CD4-positive, alpha-beta T cell treated with Interferon gamma for 1 hour (primary cell): ENCODE data around the gene RAX.
"Not testable (repeated sequence)": the region's sequence is repeated elsewhere in the genome, so short reads cannot be mapped to it uniquely, and the experiment has no call there.

Experiments
- DNase-seq: peaks from one replicate; pipeline ENCODE4 v3.0.0-alpha.2; 2020

The RAX gene

DNA sequence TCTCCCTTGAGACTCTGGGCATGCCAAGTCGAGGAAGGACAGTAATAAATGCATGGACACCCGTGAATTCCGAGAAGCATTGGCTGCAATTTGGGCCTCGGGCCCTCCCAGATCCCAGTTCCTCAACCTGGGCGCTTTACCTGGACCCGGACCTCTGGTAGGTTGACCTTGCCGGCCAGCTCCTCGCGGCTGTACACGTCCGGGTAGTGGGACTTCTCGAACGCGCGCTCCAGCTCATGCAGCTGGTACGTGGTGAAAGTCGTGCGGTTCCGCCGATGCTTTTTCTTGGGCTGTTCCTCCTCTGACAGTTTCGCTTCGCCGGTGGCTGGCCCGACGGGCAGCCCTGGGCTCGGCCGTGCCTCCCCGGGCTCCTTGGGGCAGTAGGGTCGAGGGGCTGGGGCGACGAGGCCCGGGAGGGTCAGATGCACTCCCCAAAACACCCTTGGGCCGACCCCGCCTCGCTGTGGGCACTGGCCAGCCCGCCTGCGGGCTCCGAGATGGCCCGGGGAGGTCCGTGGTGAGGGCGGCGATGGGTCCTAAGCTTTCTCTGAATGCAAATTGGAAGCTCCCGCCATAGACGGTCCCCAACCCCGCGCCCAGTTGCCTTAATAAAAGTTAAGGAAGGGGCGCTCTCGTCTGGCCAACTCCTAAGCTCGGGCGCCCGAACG is 899 bp downstream of the RAX start:
- no peak for DNase-seq

DNA sequence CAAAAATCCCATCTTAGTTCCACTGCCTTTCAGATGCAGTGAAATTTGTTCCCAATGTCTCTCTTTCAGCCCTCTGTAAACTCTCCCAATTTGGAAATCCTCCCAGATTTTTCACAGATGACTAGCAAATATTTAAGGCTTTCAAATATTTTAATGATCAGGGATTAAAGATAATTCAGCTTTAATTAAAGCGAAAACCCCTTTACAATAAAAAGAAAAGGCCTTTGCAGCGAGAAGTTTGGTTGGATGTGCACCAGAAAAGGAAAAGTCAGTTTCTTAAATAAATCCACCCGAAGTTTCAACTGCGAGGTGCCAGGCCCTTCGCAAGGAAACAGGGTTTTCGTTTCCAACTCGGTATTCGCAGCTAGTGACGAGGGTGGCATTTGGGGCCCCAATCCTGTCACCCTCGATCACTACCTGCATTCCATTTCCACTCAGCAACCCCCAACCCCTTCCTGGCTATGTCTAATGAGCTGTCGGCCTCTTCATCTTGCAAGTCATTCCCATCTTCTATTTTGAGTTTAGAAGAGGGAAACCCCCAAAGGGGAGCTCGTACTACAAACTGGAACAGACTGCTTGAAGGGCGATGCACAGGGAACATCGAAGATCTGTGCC is 1.5 kb downstream of the RAX start:
- no peak for DNase-seq

- no peak for DNase-seq
Measured at GRCh38 chr18:59270689-59271257, 2.5 kb downstream of the RAX start.

- DNase-seq, result no peak
Measured at GRCh38 chr18:59269563-59270119, 3.6 kb downstream of the RAX start.

DNA sequence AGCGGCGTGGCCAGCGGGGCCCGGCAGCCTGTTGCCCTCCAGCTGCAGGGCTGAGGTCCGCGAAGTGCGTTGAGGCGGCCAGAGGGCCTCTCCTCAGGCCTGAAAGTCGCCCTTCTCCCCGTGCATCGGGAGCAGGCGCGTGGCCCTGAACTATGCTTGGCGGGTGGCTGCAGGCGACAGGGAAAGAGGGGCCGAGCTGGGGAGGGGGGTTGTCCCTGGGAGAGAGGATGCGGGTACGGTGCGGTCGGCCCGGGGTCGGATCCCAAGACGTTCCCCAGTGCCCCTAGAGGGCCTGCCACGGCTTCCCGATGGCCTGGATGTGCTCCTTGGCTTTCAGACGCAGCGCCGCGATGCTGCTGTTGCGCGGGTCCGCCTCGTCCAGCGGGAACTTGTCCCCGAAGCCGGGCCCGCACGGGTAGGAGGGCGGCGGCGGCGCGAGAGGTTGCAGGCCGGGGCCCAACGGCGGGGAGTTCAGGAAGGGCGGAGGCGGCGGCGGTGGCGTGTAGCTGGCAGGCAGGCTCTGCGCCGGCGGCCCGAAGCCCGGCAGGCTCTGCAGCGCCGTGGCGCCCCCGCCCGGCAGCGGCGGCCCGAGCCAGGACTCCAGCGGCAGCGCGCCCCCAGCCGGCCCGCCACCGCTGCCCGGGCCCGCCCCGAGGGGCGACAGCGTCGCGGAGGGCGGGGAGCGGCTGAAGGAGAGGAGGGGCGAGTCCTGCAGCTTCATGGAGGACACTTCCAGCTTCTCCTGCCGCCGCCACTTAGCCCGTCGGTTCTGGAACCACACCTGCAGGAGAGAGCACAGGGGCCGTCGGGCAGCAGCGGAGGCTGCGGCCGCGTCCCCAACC is 4.3 kb downstream of the RAX start:
- no peak for DNase-seq

- no peak for DNase-seq
Measured at GRCh38 chr18:59268127-59268720, 5.0 kb downstream of the RAX start.

DNA sequence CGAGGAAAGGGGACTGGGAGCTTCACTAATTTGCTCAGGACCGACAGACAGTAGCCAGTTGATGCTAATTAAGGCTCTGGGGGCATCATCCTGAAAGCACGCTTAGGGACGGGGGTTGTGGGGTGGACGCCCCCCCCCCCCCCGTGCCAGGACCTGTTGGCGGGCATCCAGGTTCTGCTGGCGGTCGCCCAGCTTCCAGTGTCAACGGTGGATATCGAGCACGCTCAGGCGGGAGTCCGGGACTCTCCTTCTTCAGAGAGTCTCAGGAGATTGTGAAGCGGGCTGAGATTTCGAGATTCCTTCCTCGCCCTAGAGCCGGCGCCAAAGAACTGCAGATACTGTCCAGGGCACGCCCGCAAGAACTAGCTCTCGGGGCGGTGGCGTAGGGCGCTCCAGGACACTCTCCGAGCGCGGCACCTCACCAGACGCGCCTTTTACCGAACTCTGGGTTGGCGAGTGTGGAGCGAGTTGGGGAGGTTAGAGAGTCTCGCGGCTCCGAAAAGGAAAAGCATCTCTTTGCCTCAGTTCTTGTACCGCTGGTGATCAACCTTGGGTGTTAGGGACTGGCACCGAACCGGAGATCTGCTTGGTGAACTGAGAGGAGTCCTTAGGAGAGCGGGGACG is 5.6 kb downstream of the RAX start:
- DNase-seq, result no peak

DNA sequence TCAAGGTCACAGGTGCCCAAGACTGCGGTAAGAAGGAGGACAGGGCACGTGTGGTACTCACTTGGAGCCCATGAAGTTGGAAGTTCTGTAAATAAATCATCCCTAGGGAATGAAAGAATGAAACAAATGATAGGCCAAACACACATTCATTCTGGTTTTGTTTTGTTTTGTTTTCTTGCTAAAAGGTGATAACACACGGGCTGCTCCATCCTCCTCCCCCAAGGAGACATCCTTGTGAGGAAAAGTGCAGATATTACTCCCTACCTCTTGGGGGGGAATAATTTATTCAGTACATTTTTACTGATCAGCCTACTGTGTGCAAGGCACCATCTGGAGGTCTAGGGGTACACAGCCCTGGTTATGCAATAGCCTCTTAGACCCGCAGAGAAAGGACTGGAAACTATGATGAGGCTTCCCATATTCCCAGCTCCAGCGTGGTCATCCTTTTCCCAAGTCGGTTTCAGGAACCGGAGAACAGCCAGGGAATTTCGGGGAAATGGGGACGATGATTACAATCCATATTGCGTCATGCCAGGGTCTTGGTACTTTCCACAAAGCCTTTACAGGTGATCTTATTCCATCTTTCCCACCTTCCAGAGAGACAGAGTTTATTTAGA is 6.3 kb downstream of the RAX start:
- no peak for DNase-seq

DNA sequence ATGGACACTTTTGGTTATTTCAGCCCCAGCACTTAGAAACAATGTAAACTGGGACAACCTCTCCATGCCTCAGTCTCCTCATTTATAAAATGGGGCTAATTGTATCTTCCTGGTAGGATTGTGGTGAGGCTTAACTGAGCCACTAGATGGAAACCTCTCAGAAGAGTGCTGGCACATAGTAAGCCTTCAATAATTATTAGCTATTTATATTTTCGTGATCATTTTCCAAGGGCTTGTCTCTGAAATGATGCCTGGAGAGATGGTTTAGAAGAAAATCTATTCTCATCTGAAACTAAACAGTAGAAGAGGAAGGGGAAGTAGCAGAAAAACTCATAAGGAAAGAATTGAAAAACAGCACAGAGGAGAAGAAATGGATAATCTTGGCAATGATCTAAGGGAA is 6.8 kb downstream of the RAX start:
- no peak for DNase-seq

DNA sequence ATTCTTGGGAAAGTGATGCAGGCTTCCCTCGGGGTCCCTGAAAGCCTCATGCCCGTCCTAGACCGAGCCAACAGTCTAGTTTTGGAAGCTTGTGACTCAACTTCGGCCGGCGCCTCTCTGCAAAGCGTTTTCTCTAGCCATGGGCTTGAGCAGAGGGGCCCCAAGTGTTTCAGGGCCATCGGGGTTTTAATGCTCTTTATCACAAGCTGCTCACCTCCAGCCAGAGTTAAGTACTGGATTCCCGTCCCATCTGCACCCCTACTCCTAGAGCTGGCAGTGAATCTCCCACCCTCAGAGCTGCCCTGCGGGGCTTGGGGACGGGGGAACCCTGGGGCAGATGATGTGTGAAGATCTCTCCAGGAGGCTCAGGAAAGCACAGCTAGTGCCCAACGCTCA is 7.3 kb downstream of the RAX start:
- DNase-seq, result no peak

DNA sequence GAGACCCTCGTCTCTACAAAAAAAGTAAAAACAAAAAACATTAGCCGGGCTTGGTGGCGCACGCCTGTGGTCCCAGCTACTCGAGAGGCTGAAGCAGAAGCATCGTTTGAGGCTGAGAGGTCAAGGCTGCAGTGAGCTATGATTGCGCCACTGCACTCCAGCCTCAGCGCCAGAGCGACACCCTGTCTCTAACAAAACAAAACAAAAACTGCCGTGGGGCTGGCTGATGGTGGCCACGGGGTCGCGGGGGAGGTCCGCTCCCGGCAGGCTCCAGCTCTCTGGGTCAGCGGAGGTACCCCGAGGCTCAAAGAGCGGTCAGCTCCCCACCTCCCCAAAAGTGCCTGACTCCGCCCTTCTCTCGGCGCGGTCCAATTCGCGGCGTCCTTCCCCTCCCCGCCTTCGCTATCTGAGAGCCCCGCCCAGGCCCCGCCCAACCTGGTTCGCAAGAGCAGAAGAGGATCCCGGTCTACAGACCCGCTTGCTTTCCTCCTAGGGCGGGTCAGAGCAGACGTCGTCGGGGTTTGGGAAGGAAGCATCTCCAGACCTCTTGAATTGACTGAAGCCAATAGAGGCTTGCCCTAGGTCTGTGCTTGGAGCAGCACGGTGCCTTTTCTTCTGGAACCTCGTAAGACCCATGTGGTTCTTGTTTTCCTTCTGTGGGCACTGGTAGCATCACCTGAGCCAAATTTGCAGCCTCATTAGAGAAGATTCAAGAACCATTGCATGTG is 7.8 kb downstream of the RAX start:
- no peak for DNase-seq

- DNase-seq, result no peak
Measured at GRCh38 chr18:59264651-59265245, 8.5 kb downstream of the RAX start.

GRCh38 chr18:59264121-59264571 is 9.1 kb downstream of the RAX start:
- no peak for DNase-seq

DNA sequence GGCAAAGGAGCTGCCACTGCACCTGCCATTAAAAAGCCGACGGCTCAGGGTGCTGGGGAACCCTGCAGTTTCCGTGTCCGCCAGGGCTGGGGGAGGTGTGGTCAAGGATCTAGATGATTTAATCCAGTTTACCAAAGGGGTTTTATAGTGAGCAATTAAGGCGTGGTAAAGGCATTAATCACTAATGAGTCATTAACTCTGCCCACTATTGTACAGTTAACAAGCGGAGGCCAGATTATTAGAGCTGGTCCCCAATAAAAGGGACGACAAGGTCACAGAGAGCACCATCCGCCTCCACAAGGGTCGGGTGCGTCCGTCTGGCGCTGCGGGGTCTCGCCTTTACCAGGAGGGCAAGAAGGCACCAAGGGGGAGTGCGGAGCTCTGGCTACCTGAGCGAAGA is 9.6 kb downstream of the RAX start:
- DNase-seq, result no peak

- not testable (repeated sequence) for DNase-seq
Measured at GRCh38 chr18:59262243-59262642, 11.0 kb downstream of the RAX start.

DNA sequence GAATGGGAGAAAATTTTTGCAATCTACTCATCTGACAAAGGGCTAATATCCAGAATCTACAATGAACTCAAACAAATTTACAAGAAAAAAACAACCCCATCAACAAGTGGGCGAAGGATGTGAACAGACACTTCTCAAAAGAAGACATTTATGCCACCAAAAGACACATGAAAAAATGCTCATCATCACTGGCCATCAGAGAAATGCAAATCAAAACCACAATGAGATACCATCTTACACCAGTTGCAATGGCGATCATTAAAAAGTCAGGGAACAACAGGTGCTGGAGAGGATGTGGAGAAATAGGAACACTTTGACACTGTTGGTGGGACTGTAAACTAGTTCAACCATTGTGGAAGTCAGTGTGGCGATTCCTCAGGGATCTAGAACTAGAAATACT is 11.4 kb downstream of the RAX start:
- not testable (repeated sequence) for DNase-seq

DNA sequence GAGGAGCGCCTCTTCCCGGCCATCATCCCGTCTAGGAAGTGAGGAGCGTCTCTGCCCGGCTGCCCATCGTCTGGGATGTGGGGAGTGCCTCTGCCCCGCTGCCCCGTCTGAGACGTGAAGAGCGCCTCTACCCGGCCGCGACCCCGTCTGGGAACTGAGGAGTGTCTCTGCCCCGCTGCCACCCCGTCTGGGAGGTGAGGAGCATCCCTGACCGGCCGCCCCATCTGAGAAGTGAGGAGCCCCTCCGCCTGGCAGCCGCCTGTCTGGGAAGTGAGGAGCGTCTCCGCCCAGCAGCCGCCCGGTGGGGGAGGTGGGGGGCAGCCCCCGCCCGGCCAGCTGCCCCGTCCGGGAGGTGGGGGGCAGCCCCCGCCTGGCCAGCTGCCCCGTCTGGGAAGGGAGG is 17.8 kb downstream of the RAX start:
- not testable (repeated sequence) for DNase-seq

- DNase-seq, result no peak
Measured at GRCh38 chr18:59249199-59249774, 24.0 kb downstream of the RAX start.

GRCh38 chr18:59246796-59247195 is 26.5 kb downstream of the RAX start:
- DNase-seq, result no peak

DNA sequence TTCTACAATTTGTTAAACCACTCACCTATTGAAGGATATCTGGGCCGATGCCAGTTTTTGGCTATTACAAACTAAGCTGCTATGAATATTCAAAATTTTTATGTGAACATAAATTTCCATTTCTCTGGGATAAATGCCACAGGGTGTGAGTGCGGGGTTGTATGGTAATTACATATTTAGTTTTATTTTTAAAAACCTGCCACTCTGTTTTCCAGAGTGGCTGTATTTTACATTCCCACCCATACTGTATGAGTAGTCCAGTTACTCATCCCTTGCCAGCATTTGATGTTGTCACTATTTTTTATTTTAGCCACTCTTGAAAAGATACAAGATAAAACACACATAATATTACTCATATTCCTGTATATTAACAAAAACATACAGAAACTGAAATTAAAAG is 30.3 kb downstream of the RAX start:
- no peak for DNase-seq
